HUES6 (cell line): ENCODE data around the gene CYP4Z1.
"Not testable (repeated sequence)": the region's sequence is repeated elsewhere in the genome, so short reads cannot be mapped to it uniquely, and the experiment has no call there.

Experiments
- H3K27ac ChIP-seq: 2 replicates; pipeline ENCODE4 v1.7.0; 2013; ENCODE audit warnings: low read depth, mild to moderate bottlenecking, low read length, inconsistent platforms
- H3K27me3 ChIP-seq: 2 replicates; pipeline ENCODE4 v1.6.1; 2013; ENCODE audit warnings: low read length; ENCODE audit not compliant: control insufficient read depth, insufficient read depth
- H3K36me3 ChIP-seq: 2 replicates; pipeline ENCODE4 v1.6.1; 2013; ENCODE audit warnings: low read length; ENCODE audit not compliant: control insufficient read depth, insufficient read depth
- H3K4me1 ChIP-seq: 2 replicates; pipeline ENCODE4 v1.6.1; 2013; ENCODE audit warnings: low read length; ENCODE audit not compliant: control insufficient read depth, insufficient read depth
- H3K4me3 ChIP-seq: 2 replicates; pipeline ENCODE4 v1.5.1; 2013; ENCODE audit warnings: low read depth, low read length
- H3K9ac ChIP-seq: one replicate; pipeline ENCODE4 v1.6.1; 2013; ENCODE audit warnings: mild to moderate bottlenecking, low read length
- H3K9me3 ChIP-seq: 2 replicates; pipeline ENCODE4 v1.6.1; 2013; ENCODE audit warnings: low read depth, low read length; ENCODE audit not compliant: control insufficient read depth, insufficient read depth

The CYP4Z1 gene

GRCh38 chr1:47069509-47069908 is 2.5 kb downstream of the CYP4Z1 start:
- H3K36me3 ChIP-seq, H3K9ac ChIP-seq, H3K9me3 ChIP-seq, H3K4me1 ChIP-seq, H3K4me3 ChIP-seq, H3K27ac ChIP-seq: not testable (repeated sequence)
- H3K27me3 ChIP-seq: peaks cover 20% of the 10 kb centered on the region

GRCh38 chr1:47089356-47089755 is 22.3 kb downstream of the CYP4Z1 start:
- H3K4me3 ChIP-seq, H3K4me1 ChIP-seq, H3K9me3 ChIP-seq, H3K27me3 ChIP-seq, H3K9ac ChIP-seq, H3K36me3 ChIP-seq, H3K27ac ChIP-seq: not testable (repeated sequence)

- H3K9me3 ChIP-seq, H3K36me3 ChIP-seq, H3K27me3 ChIP-seq, H3K4me3 ChIP-seq, H3K4me1 ChIP-seq, H3K9ac ChIP-seq, H3K27ac ChIP-seq: not testable (repeated sequence)
Measured at GRCh38 chr1:47091476-47091875, 24.4 kb downstream of the CYP4Z1 start.

GRCh38 chr1:47104816-47105215 is 37.8 kb downstream of the CYP4Z1 start:
- Histone ChIP-seq H3K9me3 (no peaks in the 10 kb centered on the region), H3K4me1 (peaks cover 18% of the 10 kb centered on the region), H3K36me3 (no peaks in the 10 kb centered on the region), H3K27ac (no peak overlapping the region), H3K27me3 (no peaks in the 10 kb centered on the region), H3K4me3 (no peak overlapping the region), H3K9ac (no peak overlapping the region)

- Histone ChIP-seq H3K27me3 (no peaks in the 10 kb centered on the region), H3K4me1 (peaks cover 18% of the 10 kb centered on the region), H3K4me3 (no peak overlapping the region), H3K27ac (no peak overlapping the region), H3K9me3 (no peaks in the 10 kb centered on the region), H3K9ac (no peak overlapping the region), H3K36me3 (no peaks in the 10 kb centered on the region)
Measured at GRCh38 chr1:47106792-47107191, 39.8 kb downstream of the CYP4Z1 start.

- H3K9me3 ChIP-seq, H3K27me3 ChIP-seq, H3K4me3 ChIP-seq, H3K36me3 ChIP-seq: not testable (repeated sequence)
- peaks cover 18% of the 10 kb centered on the region for H3K4me1 ChIP-seq
- H3K27ac ChIP-seq: peak overlapping the region; percentile 7; the same call in 1 of the 2 replicates
- peak overlapping the region; percentile 18 for H3K9ac ChIP-seq
Measured at GRCh38 chr1:47107851-47108574, 41.0 kb downstream of the CYP4Z1 start.

- H3K9me3 ChIP-seq, H3K27me3 ChIP-seq, H3K27ac ChIP-seq, H3K36me3 ChIP-seq, H3K4me3 ChIP-seq, H3K9ac ChIP-seq: not testable (repeated sequence)
- H3K4me1 ChIP-seq: peaks cover 18% of the 10 kb centered on the region
Measured at GRCh38 chr1:47109482-47109881, 42.5 kb downstream of the CYP4Z1 start.

GRCh38 chr1:47113178-47113577 is 46.1 kb downstream of the CYP4Z1 start:
- Histone ChIP-seq H3K4me1 (peaks cover 4% of the 10 kb centered on the region), H3K4me3 (no peak overlapping the region), H3K27me3 (no peaks in the 10 kb centered on the region), H3K27ac (no peak overlapping the region), H3K9ac (no peak overlapping the region), H3K36me3 (no peaks in the 10 kb centered on the region), H3K9me3 (no peaks in the 10 kb centered on the region)

- not testable (repeated sequence) for H3K27ac ChIP-seq, H3K9me3 ChIP-seq, H3K4me1 ChIP-seq, H3K36me3 ChIP-seq, H3K27me3 ChIP-seq, H3K9ac ChIP-seq, H3K4me3 ChIP-seq
Measured at GRCh38 chr1:47121039-47121438, 54.0 kb downstream of the CYP4Z1 start.

GRCh38 chr1:47124834-47125233 is 57.8 kb downstream of the CYP4Z1 start:
- not testable (repeated sequence) for H3K9ac ChIP-seq, H3K9me3 ChIP-seq, H3K4me1 ChIP-seq, H3K27ac ChIP-seq, H3K36me3 ChIP-seq, H3K27me3 ChIP-seq, H3K4me3 ChIP-seq

- not testable (repeated sequence) for H3K36me3 ChIP-seq, H3K27me3 ChIP-seq, H3K4me3 ChIP-seq, H3K9ac ChIP-seq, H3K27ac ChIP-seq, H3K9me3 ChIP-seq
- H3K4me1 ChIP-seq: peaks cover 19% of the 10 kb centered on the region
Measured at GRCh38 chr1:47126997-47127396, 60.0 kb downstream of the CYP4Z1 start.

- H3K9ac ChIP-seq: no peak overlapping the region
- H3K4me3 ChIP-seq: no peak overlapping the region
- peaks cover 19% of the 10 kb centered on the region for H3K4me1 ChIP-seq
- H3K27me3 ChIP-seq: 0 out of 2 replicates have a peak, but pooled peaks cover 4% of the 10 kb centered on the region
- no peaks in the 10 kb centered on the region for H3K9me3 ChIP-seq
- H3K27ac ChIP-seq: no peak overlapping the region
- H3K36me3 ChIP-seq: no peaks in the 10 kb centered on the region
Measured at GRCh38 chr1:47128221-47128620, 61.2 kb downstream of the CYP4Z1 start.
